ENCODE data around the gene ZNF79.

ZNF79 gene

DNA sequence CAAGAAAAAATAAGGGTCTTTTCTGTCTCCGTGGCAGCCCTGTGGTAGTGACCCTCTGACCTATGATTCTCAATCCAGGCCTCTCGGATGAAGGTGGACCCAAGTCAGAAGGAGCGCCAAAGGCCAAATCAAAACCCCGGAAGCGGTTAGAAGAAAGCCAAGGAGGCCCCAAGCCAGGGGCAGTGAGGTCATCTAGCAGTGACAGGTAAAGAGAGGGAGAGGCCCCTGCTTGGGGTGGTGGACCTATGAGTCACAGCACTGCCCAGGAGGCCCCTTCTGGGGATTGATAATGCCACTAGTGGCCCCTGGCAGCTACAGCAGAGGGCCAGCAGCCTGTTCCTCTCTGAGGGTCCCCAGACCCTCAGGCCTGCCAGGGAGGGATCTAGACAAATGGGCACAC is 33.6 kb upstream of the ZNF79 start:
- TF ChIP-seq, protein P1, sequence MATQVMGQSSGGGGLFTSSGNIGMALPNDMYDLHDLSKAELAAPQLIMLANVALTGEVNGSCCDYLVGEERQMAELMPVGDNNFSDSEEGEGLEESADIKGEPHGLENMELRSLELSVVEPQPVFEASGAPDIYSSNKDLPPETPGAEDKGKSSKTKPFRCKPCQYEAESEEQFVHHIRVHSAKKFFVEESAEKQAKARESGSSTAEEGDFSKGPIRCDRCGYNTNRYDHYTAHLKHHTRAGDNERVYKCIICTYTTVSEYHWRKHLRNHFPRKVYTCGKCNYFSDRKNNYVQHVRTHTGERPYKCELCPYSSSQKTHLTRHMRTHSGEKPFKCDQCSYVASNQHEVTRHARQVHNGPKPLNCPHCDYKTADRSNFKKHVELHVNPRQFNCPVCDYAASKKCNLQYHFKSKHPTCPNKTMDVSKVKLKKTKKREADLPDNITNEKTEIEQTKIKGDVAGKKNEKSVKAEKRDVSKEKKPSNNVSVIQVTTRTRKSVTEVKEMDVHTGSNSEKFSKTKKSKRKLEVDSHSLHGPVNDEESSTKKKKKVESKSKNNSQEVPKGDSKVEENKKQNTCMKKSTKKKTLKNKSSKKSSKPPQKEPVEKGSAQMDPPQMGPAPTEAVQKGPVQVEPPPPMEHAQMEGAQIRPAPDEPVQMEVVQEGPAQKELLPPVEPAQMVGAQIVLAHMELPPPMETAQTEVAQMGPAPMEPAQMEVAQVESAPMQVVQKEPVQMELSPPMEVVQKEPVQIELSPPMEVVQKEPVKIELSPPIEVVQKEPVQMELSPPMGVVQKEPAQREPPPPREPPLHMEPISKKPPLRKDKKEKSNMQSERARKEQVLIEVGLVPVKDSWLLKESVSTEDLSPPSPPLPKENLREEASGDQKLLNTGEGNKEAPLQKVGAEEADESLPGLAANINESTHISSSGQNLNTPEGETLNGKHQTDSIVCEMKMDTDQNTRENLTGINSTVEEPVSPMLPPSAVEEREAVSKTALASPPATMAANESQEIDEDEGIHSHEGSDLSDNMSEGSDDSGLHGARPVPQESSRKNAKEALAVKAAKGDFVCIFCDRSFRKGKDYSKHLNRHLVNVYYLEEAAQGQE (IDR thresholded peaks at IDR 0.05; ENCODE audit: low read depth), result no peak
- TF ChIP-seq FOXM1 (IDR thresholded peaks at IDR 0.05; ENCODE audit: borderline replicate concordance, low read depth), result no peak
- TF ChIP-seq RAD21 (IDR thresholded peaks at IDR 0.05; ENCODE audit: low read depth), result no peak
- TF ChIP-seq, protein P2, sequence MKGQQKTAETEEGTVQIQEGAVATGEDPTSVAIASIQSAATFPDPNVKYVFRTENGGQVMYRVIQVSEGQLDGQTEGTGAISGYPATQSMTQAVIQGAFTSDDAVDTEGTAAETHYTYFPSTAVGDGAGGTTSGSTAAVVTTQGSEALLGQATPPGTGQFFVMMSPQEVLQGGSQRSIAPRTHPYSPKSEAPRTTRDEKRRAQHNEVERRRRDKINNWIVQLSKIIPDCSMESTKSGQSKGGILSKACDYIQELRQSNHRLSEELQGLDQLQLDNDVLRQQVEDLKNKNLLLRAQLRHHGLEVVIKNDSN (IDR thresholded peaks at IDR 0.05), result no peak
- TF ChIP-seq YY1 (IDR thresholded peaks at IDR 0.05; ENCODE audit: low read depth), result no peak
- TF ChIP-seq NFIC (IDR thresholded peaks at IDR 0.05), result no peak
- no peak for TF ChIP-seq TCF12 (IDR thresholded peaks at IDR 0.05; ENCODE audit: low read depth)
- TF ChIP-seq, protein P3, sequence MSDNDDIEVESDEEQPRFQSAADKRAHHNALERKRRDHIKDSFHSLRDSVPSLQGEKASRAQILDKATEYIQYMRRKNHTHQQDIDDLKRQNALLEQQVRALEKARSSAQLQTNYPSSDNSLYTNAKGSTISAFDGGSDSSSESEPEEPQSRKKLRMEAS (IDR thresholded peaks at IDR 0.05), result no peak
- no peak for TF ChIP-seq EP300 (IDR thresholded peaks at IDR 0.05; ENCODE audit: borderline replicate concordance)
- no peak for TF ChIP-seq EGR1 (IDR thresholded peaks at IDR 0.05)
- no peak for TF ChIP-seq CREB1 (IDR thresholded peaks at IDR 0.05; ENCODE audit: low read depth)
- TF ChIP-seq ZBTB7A (IDR thresholded peaks at IDR 0.05; ENCODE audit: low read depth), result no peak
- TF ChIP-seq TEAD4 (IDR thresholded peaks at IDR 0.05), result no peak
- no peak for TF ChIP-seq TAF1 (IDR thresholded peaks at IDR 0.05; ENCODE audit: low read depth)
- no peak for TF ChIP-seq CEBPB (IDR thresholded peaks at IDR 0.05)

DNA sequence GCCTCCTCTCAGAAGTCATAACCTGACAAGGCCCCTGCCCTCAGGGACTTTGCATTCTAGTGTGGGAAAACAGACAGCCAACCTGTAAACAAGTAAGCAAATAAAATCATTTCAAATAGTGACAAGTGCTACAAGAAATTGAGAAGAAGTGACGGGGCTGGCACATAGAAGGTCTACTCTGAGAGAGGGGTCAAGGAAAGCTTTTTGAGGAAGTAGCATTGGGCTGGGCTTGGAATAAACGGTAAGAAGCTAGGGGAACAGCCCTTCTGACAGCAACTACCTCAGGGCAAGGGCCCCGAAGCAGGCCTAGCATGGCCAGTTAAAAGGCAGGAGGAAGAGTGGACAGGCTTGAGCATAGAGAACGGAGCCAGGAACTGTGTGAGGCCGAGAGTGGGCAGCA is 32.0 kb upstream of the ZNF79 start:
- TF ChIP-seq ZBTB7A (IDR thresholded peaks at IDR 0.05; ENCODE audit: low read depth) (no peak), RAD21 (IDR thresholded peaks at IDR 0.05; ENCODE audit: low read depth) (no peak), NFIC (IDR thresholded peaks at IDR 0.05) (no peak), EP300 (IDR thresholded peaks at IDR 0.05; ENCODE audit: borderline replicate concordance) (no peak), EGR1 (IDR thresholded peaks at IDR 0.05) (no peak), TAF1 (IDR thresholded peaks at IDR 0.05; ENCODE audit: low read depth) (no peak), FOXM1 (IDR thresholded peaks at IDR 0.05; ENCODE audit: borderline replicate concordance, low read depth) (no peak), TCF12 (IDR thresholded peaks at IDR 0.05; ENCODE audit: low read depth) (no peak), CEBPB (IDR thresholded peaks at IDR 0.05) (no peak), YY1 (IDR thresholded peaks at IDR 0.05; ENCODE audit: low read depth) (no peak), CREB1 (IDR thresholded peaks at IDR 0.05; ENCODE audit: low read depth) (no peak), TEAD4 (IDR thresholded peaks at IDR 0.05) (no peak)
- TF ChIP-seq, protein P3 (IDR thresholded peaks at IDR 0.05), result no peak
- TF ChIP-seq, protein P1 (IDR thresholded peaks at IDR 0.05; ENCODE audit: low read depth), result no peak
- TF ChIP-seq, protein P2 (IDR thresholded peaks at IDR 0.05), result no peak

DNA sequence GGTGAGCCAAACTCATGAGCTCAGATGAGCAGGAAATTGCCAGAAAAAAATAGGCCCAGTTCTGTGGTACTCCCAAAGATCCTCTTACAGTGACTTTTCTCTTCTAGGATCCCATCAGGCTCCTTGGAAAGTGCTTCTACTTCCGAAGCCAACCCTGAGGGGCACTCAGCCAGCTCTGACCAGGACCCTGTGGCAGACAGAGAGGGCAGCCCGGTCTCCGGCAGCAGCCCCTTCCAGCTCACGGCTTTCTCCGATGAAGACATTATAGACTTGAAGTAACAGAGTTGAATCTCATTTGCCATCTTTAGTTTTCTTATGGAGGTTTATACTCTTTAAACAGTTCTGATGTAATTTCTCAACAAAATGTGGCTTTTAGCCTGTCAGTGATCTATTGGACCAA is 31.2 kb upstream of the ZNF79 start:
- TF ChIP-seq TCF12 (IDR thresholded peaks at IDR 0.05; ENCODE audit: low read depth), result no peak
- no peak for TF ChIP-seq FOXM1 (IDR thresholded peaks at IDR 0.05; ENCODE audit: borderline replicate concordance, low read depth)
- no peak for TF ChIP-seq CREB1 (IDR thresholded peaks at IDR 0.05; ENCODE audit: low read depth)
- TF ChIP-seq, protein P3 (IDR thresholded peaks at IDR 0.05), result no peak
- no peak for TF ChIP-seq TEAD4 (IDR thresholded peaks at IDR 0.05)
- TF ChIP-seq EGR1 (IDR thresholded peaks at IDR 0.05), result no peak
- no peak for TF ChIP-seq RAD21 (IDR thresholded peaks at IDR 0.05; ENCODE audit: low read depth)
- TF ChIP-seq YY1 (IDR thresholded peaks at IDR 0.05; ENCODE audit: low read depth), result no peak
- TF ChIP-seq CEBPB (IDR thresholded peaks at IDR 0.05), result no peak
- TF ChIP-seq ZBTB7A (IDR thresholded peaks at IDR 0.05; ENCODE audit: low read depth), result no peak
- TF ChIP-seq TAF1 (IDR thresholded peaks at IDR 0.05; ENCODE audit: low read depth), result no peak
- TF ChIP-seq, protein P2 (IDR thresholded peaks at IDR 0.05), result no peak
- no peak for TF ChIP-seq NFIC (IDR thresholded peaks at IDR 0.05)
- TF ChIP-seq EP300 (IDR thresholded peaks at IDR 0.05; ENCODE audit: borderline replicate concordance), result no peak
- TF ChIP-seq, protein P1 (IDR thresholded peaks at IDR 0.05; ENCODE audit: low read depth), result no peak

Data from Ishikawa (cell line).